Endothelial cell of umbilical vein (primary cell): ENCODE data around the gene QRFPR.

Experiments used
- CTCF ChIP-seq, 2 donors: IDR thresholded peaks; 1 replicate in 1 of 2; 2 replicates in 1 of 2; pipeline ENCODE4 v1.5.1; 2011; ENCODE audit warnings: low read length in 2 of 2, mild to moderate bottlenecking in 2 of 2, moderate library complexity in 2 of 2, control low read depth in 1 of 2, inconsistent platforms in 1 of 2, low read depth in 1 of 2; ENCODE audit not compliant: insufficient read depth in 1 of 2; ENCODE audit errors: extremely low read depth in 1 of 2
- EZH2 ChIP-seq: IDR thresholded peaks from 2 replicates; pipeline ENCODE4 v1.6.1; 2012; ENCODE audit warnings: borderline replicate concordance, low read depth, mild to moderate bottlenecking, moderate library complexity, low read length, inconsistent platforms; ENCODE audit not compliant: severe bottlenecking
- FOS ChIP-seq: IDR thresholded peaks from 2 replicates; pipeline ENCODE4 v1.6.1; 2011; ENCODE audit warnings: mild to moderate bottlenecking, low read length, moderate library complexity, borderline replicate concordance; ENCODE audit not compliant: insufficient read depth
- GATA2 ChIP-seq: IDR thresholded peaks from 2 replicates; pipeline ENCODE4 v1.7.0; 2011; ENCODE audit warnings: low read depth, mild to moderate bottlenecking, moderate library complexity, mixed read lengths, low read length; ENCODE audit not compliant: insufficient read length, insufficient read depth
- JUN ChIP-seq: IDR thresholded peaks from 2 replicates; pipeline ENCODE4 v1.6.1; 2011; ENCODE audit warnings: borderline replicate concordance, low read depth; ENCODE audit not compliant: insufficient read length, insufficient read depth
- MAX ChIP-seq: IDR thresholded peaks from 2 replicates; pipeline ENCODE4 v1.6.1; 2011; ENCODE audit not compliant: insufficient read depth, insufficient read length
- MYC ChIP-seq: IDR thresholded peaks from one replicate; pipeline ENCODE4 v1.6.1; 2011; ENCODE audit warnings: mild to moderate bottlenecking, low read depth, low read length
- POLR2A ChIP-seq: IDR thresholded peaks from 2 replicates; pipeline ENCODE4 v1.6.1; 2012; ENCODE audit warnings: low read depth, mild to moderate bottlenecking, control low read depth, low read length
- POLR2AphosphoS5 ChIP-seq: IDR thresholded peaks from 2 replicates; pipeline ENCODE4 v1.6.1; 2012; ENCODE audit warnings: low read depth, mild to moderate bottlenecking, control low read depth, low read length, moderate library complexity; ENCODE audit not compliant: insufficient read depth

GRCh38 chr4:121353213-121353612 is 27.6 kb downstream of the QRFPR start:
- TF ChIP-seq POLR2AphosphoS5 = no peak
- TF ChIP-seq CTCF (IDR thresholded peaks at IDR 0.05; ENCODE audit: extremely low read depth in 1 of 2, insufficient read depth in 1 of 2, low read depth in 1 of 2, low read length in 2 of 2) = no peak
- TF ChIP-seq EZH2 = no peak
- no peak for TF ChIP-seq POLR2A
- TF ChIP-seq MYC = no peak
- TF ChIP-seq FOS = no peak
- TF ChIP-seq JUN = no peak
- TF ChIP-seq MAX = no peak
- no peak for TF ChIP-seq GATA2
